ENCODE measurements around the gene MEIOSIN.

The MEIOSIN gene

DNA sequence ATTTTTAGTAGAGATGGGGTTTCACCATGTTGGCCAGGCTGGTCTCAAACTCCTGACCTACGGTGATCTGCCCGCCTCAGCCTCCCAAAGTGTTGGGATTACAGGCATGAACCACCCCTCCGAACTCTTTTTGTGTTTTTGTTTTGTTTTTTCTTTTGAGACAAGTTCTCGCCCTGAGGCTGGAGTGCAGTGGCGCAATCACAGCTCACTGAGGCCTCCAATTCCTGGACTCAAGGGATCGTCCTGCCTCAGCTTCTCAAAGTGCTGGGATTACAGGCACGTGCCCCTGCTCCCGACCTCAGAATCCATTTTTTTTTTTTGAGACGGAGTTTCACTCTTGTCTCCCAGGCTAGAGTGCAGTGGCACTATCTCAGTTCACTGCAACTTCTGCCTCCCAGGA is 24.5 kb downstream of the MEIOSIN start:
- TF ChIP-seq, protein P1, sequence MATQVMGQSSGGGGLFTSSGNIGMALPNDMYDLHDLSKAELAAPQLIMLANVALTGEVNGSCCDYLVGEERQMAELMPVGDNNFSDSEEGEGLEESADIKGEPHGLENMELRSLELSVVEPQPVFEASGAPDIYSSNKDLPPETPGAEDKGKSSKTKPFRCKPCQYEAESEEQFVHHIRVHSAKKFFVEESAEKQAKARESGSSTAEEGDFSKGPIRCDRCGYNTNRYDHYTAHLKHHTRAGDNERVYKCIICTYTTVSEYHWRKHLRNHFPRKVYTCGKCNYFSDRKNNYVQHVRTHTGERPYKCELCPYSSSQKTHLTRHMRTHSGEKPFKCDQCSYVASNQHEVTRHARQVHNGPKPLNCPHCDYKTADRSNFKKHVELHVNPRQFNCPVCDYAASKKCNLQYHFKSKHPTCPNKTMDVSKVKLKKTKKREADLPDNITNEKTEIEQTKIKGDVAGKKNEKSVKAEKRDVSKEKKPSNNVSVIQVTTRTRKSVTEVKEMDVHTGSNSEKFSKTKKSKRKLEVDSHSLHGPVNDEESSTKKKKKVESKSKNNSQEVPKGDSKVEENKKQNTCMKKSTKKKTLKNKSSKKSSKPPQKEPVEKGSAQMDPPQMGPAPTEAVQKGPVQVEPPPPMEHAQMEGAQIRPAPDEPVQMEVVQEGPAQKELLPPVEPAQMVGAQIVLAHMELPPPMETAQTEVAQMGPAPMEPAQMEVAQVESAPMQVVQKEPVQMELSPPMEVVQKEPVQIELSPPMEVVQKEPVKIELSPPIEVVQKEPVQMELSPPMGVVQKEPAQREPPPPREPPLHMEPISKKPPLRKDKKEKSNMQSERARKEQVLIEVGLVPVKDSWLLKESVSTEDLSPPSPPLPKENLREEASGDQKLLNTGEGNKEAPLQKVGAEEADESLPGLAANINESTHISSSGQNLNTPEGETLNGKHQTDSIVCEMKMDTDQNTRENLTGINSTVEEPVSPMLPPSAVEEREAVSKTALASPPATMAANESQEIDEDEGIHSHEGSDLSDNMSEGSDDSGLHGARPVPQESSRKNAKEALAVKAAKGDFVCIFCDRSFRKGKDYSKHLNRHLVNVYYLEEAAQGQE (IDR thresholded peaks at IDR 0.05; ENCODE audit: low read depth): no peak
- TF ChIP-seq TEAD4 (IDR thresholded peaks at IDR 0.05) (no peak), RAD21 (IDR thresholded peaks at IDR 0.05; ENCODE audit: low read depth) (no peak), TAF1 (IDR thresholded peaks at IDR 0.05; ENCODE audit: low read depth) (no peak), CEBPB (IDR thresholded peaks at IDR 0.05) (no peak), NFIC (IDR thresholded peaks at IDR 0.05) (no peak), TCF12 (IDR thresholded peaks at IDR 0.05; ENCODE audit: low read depth) (no peak), FOXM1 (IDR thresholded peaks at IDR 0.05; ENCODE audit: borderline replicate concordance, low read depth) (no peak), EGR1 (IDR thresholded peaks at IDR 0.05) (no peak), EP300 (IDR thresholded peaks at IDR 0.05; ENCODE audit: borderline replicate concordance) (no peak), ZBTB7A (IDR thresholded peaks at IDR 0.05; ENCODE audit: low read depth) (no peak), CREB1 (IDR thresholded peaks at IDR 0.05; ENCODE audit: low read depth) (no peak), YY1 (IDR thresholded peaks at IDR 0.05; ENCODE audit: low read depth) (no peak)
- TF ChIP-seq, protein P2, sequence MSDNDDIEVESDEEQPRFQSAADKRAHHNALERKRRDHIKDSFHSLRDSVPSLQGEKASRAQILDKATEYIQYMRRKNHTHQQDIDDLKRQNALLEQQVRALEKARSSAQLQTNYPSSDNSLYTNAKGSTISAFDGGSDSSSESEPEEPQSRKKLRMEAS (IDR thresholded peaks at IDR 0.05): no peak
- TF ChIP-seq, protein P3, sequence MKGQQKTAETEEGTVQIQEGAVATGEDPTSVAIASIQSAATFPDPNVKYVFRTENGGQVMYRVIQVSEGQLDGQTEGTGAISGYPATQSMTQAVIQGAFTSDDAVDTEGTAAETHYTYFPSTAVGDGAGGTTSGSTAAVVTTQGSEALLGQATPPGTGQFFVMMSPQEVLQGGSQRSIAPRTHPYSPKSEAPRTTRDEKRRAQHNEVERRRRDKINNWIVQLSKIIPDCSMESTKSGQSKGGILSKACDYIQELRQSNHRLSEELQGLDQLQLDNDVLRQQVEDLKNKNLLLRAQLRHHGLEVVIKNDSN (IDR thresholded peaks at IDR 0.05): no peak

DNA sequence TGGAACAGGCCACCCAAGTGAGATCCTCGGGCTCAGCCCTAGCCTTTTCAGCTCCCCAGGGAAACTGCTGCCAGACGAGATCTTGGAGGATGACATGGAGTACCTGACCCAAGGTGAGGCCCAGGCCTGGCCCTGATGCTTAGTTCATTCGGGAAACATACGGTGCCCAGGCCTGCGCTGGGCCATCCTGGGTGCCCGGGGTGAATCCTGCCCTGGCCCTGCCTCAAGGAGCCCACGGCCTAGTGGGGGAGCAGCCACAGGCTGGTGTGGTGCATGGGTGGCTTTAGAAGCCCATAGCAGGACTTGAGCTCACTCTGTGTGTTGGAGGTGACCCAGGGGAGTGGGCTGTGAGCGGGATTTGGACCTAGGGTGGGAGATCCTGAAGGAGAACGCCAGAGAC is 25.7 kb downstream of the MEIOSIN start:
- TF ChIP-seq EGR1 (IDR thresholded peaks at IDR 0.05): no peak
- no peak for TF ChIP-seq TCF12 (IDR thresholded peaks at IDR 0.05; ENCODE audit: low read depth)
- TF ChIP-seq, protein P1 (IDR thresholded peaks at IDR 0.05; ENCODE audit: low read depth): no peak
- TF ChIP-seq ZBTB7A (IDR thresholded peaks at IDR 0.05; ENCODE audit: low read depth): no peak
- TF ChIP-seq, protein P3 (IDR thresholded peaks at IDR 0.05): no peak
- TF ChIP-seq TAF1 (IDR thresholded peaks at IDR 0.05; ENCODE audit: low read depth): no peak
- TF ChIP-seq, protein P2 (IDR thresholded peaks at IDR 0.05): no peak
- no peak for TF ChIP-seq CEBPB (IDR thresholded peaks at IDR 0.05)
- TF ChIP-seq RAD21 (IDR thresholded peaks at IDR 0.05; ENCODE audit: low read depth): no peak
- TF ChIP-seq FOXM1 (IDR thresholded peaks at IDR 0.05; ENCODE audit: borderline replicate concordance, low read depth): no peak
- TF ChIP-seq CREB1 (IDR thresholded peaks at IDR 0.05; ENCODE audit: low read depth): no peak
- TF ChIP-seq YY1 (IDR thresholded peaks at IDR 0.05; ENCODE audit: low read depth): no peak
- TF ChIP-seq TEAD4 (IDR thresholded peaks at IDR 0.05): no peak
- no peak for TF ChIP-seq NFIC (IDR thresholded peaks at IDR 0.05)
- TF ChIP-seq EP300 (IDR thresholded peaks at IDR 0.05; ENCODE audit: borderline replicate concordance): no peak

DNA sequence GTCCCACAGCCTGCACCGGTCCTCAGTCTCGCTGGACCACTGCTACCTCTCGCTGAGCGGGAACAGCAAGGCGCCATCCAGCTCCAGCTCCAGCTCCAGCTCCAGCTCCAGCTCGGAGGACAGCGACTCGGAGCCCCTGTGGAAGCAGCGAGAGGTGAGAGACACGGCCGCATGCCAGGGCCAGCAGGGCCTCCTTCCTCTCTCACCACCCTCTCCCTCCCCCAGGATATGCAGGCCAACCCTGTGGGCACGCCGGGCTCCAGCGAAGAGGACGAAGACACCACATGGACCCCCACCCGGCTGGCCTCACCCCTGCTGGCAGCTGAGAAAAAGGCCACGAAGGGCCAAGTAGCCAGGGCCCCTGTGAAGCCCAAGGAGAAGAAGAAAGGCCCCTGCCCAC is 28.5 kb downstream of the MEIOSIN start:
- TF ChIP-seq CEBPB (IDR thresholded peaks at IDR 0.05) (no peak), FOXM1 (IDR thresholded peaks at IDR 0.05; ENCODE audit: borderline replicate concordance, low read depth) (no peak), EGR1 (IDR thresholded peaks at IDR 0.05) (no peak), YY1 (IDR thresholded peaks at IDR 0.05; ENCODE audit: low read depth) (no peak), TEAD4 (IDR thresholded peaks at IDR 0.05) (no peak), NFIC (IDR thresholded peaks at IDR 0.05) (no peak), TAF1 (IDR thresholded peaks at IDR 0.05; ENCODE audit: low read depth) (no peak), RAD21 (IDR thresholded peaks at IDR 0.05; ENCODE audit: low read depth) (no peak), ZBTB7A (IDR thresholded peaks at IDR 0.05; ENCODE audit: low read depth) (no peak), CREB1 (IDR thresholded peaks at IDR 0.05; ENCODE audit: low read depth) (no peak), TCF12 (IDR thresholded peaks at IDR 0.05; ENCODE audit: low read depth) (no peak), EP300 (IDR thresholded peaks at IDR 0.05; ENCODE audit: borderline replicate concordance) (no peak)
- TF ChIP-seq, protein P3 (IDR thresholded peaks at IDR 0.05): no peak
- TF ChIP-seq, protein P1 (IDR thresholded peaks at IDR 0.05; ENCODE audit: low read depth): no peak
- TF ChIP-seq, protein P2 (IDR thresholded peaks at IDR 0.05): no peak
